Fibroblast of the aortic adventitia (primary cell): ENCODE data around the gene SCFD2. TPM values are rescaled to one million over a fixed set of nuclear protein-coding genes. Genes with fewer than 3 reads are reported as not detected.

ENCODE experiments used
- DNase-seq: peaks from one replicate; pipeline ENCODE4 v3.0.0-alpha.2; 2010; ENCODE audit warnings: low read depth
- H3K4me3 ChIP-seq: 2 replicates; pipeline ENCODE4 v1.5.1; 2011; ENCODE audit warnings: low read depth, mild to moderate bottlenecking, control low read depth, low read length, moderate library complexity
- CTCF ChIP-seq: IDR thresholded peaks from 2 replicates; pipeline ENCODE4 v1.5.1; 2011; ENCODE audit warnings: mild to moderate bottlenecking, low read length, control low read depth, inconsistent platforms; ENCODE audit not compliant: insufficient read depth
- total RNA-seq: library from RNA; depleted of rRNA; stranded (reverse); fragments of >200 nt; gene quantifications from 2 replicates; pipeline ENCODE4 v1.2.3, GENCODE V29; 2012; ENCODE audit warnings: low replicate concordance

Gene SCFD2
- total RNA-seq, 1 donor, result 69.2 TPM

GRCh38 chr4:52937829-52938228 is 428.0 kb downstream of the SCFD2 start:
- no peak overlapping the region for H3K4me3 ChIP-seq
- no peak for TF ChIP-seq CTCF
- DNase-seq, result no peak

- no peak for DNase-seq
- H3K4me3 ChIP-seq, result no peak overlapping the region
- no peak for TF ChIP-seq CTCF
These were observed 429.1 kb downstream of the SCFD2 start for GRCh38 chr4:52936729-52937128.

GRCh38 chr4:52935317-52935716 is 430.5 kb downstream of the SCFD2 start:
- no peak overlapping the region for H3K4me3 ChIP-seq
- no peak for DNase-seq
- no peak for TF ChIP-seq CTCF

GRCh38 chr4:52933738-52934137 is 432.1 kb downstream of the SCFD2 start:
- TF ChIP-seq CTCF, result no peak
- no peak overlapping the region for H3K4me3 ChIP-seq
- DNase-seq, result no peak

GRCh38 chr4:52932591-52933470 is 433.0 kb downstream of the SCFD2 start:
- peak; percentile 62 for DNase-seq
- no peak for TF ChIP-seq CTCF
- no peak overlapping the region for H3K4me3 ChIP-seq

- DNase-seq, result no peak
- no peak for TF ChIP-seq CTCF
- H3K4me3 ChIP-seq, result no peak overlapping the region
These were observed 434.6 kb downstream of the SCFD2 start for GRCh38 chr4:52931243-52931642.
